OCI-LY7 (cell line): Measurements from ENCODE around the gene TMEM80.

ENCODE experiments used
- EZH2phosphoT487 ChIP-seq: fragments of 200-600 bp; sonication (generic); IDR thresholded peaks from 2 replicates; pipeline ENCODE4 v1.6.1; 2018; ENCODE audit warnings: low read depth, borderline replicate concordance, mild to moderate bottlenecking, mixed run types, antibody characterized with exemption, low read length, moderate library complexity, mixed read lengths
- TF ChIP-seq, protein P1 (sequence below): fragments of 200-600 bp; sonication (generic); conservative IDR thresholded peaks from 2 replicates; pipeline ENCODE4 v1.5.1; 2014; ENCODE audit warnings: mild to moderate bottlenecking, antibody characterized with exemption, low read length, moderate library complexity, mixed read lengths

DNA sequence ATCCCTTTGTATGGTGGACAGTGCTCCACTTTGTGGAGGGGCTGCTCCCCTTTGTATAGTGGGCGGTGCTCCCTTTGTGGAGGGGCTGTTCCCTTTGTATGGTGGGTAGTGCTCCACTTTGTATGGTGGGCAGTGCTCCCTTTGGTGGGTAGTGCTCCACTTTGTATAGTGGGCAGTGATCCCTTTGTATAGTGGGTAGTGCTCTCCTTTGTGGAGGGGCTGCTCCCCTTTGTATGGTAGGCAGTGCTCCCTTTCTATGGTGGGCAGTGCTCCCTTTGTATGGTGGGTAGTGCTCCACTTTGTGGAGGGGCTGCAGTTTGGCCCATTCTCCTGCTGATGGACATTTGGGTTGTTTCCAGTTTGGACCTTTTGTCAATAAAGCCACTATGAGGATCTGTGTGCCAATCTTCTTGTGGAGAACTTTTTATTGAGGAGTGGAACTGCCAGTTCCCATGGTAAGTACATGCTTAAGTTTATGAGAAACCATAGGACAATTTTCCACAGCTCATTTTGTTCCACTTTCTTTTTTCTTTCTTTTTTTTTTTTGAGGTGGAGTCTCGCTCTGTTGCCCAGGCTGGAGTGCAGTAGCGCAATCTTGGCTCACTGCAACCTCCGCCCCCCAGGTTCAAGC lies 47.1 kb downstream of the TMEM80 start:
- TF ChIP-seq, protein P1, sequence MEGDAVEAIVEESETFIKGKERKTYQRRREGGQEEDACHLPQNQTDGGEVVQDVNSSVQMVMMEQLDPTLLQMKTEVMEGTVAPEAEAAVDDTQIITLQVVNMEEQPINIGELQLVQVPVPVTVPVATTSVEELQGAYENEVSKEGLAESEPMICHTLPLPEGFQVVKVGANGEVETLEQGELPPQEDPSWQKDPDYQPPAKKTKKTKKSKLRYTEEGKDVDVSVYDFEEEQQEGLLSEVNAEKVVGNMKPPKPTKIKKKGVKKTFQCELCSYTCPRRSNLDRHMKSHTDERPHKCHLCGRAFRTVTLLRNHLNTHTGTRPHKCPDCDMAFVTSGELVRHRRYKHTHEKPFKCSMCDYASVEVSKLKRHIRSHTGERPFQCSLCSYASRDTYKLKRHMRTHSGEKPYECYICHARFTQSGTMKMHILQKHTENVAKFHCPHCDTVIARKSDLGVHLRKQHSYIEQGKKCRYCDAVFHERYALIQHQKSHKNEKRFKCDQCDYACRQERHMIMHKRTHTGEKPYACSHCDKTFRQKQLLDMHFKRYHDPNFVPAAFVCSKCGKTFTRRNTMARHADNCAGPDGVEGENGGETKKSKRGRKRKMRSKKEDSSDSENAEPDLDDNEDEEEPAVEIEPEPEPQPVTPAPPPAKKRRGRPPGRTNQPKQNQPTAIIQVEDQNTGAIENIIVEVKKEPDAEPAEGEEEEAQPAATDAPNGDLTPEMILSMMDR, result no peak
- no peak for TF ChIP-seq EZH2phosphoT487
